H1 (cell line): Measurements from ENCODE around the gene CXCR5.

Experiments
- KDM1A ChIP-seq: fragments of 200-600, 300-600 bp; sonication (generic); IDR thresholded peaks from 2 replicates; pipeline ENCODE4 v1.7.1; 2016; ENCODE audit warnings: mild to moderate bottlenecking, low read length, borderline replicate concordance
- RAD21 ChIP-seq, 2 experiments: IDR thresholded peaks in 1 of 2; conservative IDR thresholded peaks in 1 of 2; 2 replicates each; pipeline ENCODE4 v1.6.1; 2011; ENCODE audit warnings: low read depth in 2 of 2, low read length in 2 of 2, improper control_type of control experiment in 1 of 2, inconsistent platforms in 1 of 2, mild to moderate bottlenecking in 1 of 2, moderate library complexity in 1 of 2
- TF ChIP-seq, protein P1 (sequence below), 3 experiments: IDR thresholded peaks; 1 replicate in 2 of 3; 2 replicates in 1 of 3; pipeline versions ENCODE4 v1.5.1 to v1.6.1; 2011; ENCODE audit warnings: low read length in 3 of 3, mild to moderate bottlenecking in 3 of 3, inconsistent platforms in 2 of 3, low read depth in 1 of 3, moderate library complexity in 1 of 3; ENCODE audit not compliant: insufficient read depth in 1 of 3; ENCODE audit errors: control extremely low read depth in 1 of 3
- TF ChIP-seq, protein P2 (sequence below): IDR thresholded peaks from 2 replicates; pipeline ENCODE4 v1.6.1; 2011; ENCODE audit warnings: low read length, improper control_type of control experiment

DNA sequence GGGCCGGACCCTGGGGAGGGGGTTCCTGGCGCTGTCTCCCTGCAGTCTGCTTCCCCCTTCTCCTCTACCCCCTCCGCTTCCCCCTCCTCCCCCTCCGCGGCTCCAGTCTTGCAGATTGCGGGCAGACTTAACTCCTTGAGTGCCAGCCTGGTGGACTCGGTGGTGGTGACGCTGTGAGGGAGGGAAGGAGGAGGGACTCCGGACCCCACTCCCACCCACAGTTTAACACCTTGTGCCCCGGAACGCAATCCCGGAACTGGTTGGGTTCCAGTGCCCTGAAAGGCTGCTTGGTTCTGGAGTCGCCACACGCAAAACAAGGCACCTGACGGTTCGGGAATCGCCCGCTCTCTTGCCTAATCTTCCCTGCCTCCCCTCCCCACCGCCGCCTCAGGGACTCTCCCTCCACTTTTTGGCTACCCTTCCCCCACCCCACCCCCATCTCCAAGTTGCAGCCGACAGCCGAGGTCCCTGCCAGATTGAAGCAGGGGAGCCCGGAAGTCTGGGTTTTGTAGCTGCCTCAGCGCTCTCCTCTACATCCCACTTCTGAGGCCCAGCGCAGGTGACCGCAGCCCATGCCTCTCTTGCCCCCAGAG lies 45.9 kb downstream of the CXCR5 start:
- no peak for TF ChIP-seq KDM1A
- TF ChIP-seq, protein P1, sequence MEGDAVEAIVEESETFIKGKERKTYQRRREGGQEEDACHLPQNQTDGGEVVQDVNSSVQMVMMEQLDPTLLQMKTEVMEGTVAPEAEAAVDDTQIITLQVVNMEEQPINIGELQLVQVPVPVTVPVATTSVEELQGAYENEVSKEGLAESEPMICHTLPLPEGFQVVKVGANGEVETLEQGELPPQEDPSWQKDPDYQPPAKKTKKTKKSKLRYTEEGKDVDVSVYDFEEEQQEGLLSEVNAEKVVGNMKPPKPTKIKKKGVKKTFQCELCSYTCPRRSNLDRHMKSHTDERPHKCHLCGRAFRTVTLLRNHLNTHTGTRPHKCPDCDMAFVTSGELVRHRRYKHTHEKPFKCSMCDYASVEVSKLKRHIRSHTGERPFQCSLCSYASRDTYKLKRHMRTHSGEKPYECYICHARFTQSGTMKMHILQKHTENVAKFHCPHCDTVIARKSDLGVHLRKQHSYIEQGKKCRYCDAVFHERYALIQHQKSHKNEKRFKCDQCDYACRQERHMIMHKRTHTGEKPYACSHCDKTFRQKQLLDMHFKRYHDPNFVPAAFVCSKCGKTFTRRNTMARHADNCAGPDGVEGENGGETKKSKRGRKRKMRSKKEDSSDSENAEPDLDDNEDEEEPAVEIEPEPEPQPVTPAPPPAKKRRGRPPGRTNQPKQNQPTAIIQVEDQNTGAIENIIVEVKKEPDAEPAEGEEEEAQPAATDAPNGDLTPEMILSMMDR (IDR thresholded peaks at IDR 0.05; ENCODE audit: control extremely low read depth in 1 of 3, insufficient read depth in 1 of 3, low read depth in 1 of 3, low read length in 3 of 3): no peak
- TF ChIP-seq, protein P2, sequence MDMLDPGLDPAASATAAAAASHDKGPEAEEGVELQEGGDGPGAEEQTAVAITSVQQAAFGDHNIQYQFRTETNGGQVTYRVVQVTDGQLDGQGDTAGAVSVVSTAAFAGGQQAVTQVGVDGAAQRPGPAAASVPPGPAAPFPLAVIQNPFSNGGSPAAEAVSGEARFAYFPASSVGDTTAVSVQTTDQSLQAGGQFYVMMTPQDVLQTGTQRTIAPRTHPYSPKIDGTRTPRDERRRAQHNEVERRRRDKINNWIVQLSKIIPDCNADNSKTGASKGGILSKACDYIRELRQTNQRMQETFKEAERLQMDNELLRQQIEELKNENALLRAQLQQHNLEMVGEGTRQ: no peak
- TF ChIP-seq RAD21 (IDR thresholded peaks at IDR 0.05 in 1 of 2, conservative IDR thresholded peaks at IDR 0.05 in 1 of 2; ENCODE audit: low read depth in 2 of 2, low read length in 2 of 2): no peak
